GM12892 (cell line): ENCODE data around the gene WNT2.

Experiments
- POLR2A ChIP-seq: IDR thresholded peaks from 2 replicates; pipeline ENCODE4 v1.6.1; 2011; ENCODE audit warnings: low read depth, low read length, control low read depth
- POLR2AphosphoS5 ChIP-seq: IDR thresholded peaks from 2 replicates; pipeline ENCODE4 v1.6.1; 2011; ENCODE audit warnings: low read depth, low read length, control low read depth
- TAF1 ChIP-seq: IDR thresholded peaks from 2 replicates; pipeline ENCODE4 v1.6.1; 2011; ENCODE audit warnings: low read depth, mild to moderate bottlenecking, control low read depth, low read length, borderline replicate concordance

DNA sequence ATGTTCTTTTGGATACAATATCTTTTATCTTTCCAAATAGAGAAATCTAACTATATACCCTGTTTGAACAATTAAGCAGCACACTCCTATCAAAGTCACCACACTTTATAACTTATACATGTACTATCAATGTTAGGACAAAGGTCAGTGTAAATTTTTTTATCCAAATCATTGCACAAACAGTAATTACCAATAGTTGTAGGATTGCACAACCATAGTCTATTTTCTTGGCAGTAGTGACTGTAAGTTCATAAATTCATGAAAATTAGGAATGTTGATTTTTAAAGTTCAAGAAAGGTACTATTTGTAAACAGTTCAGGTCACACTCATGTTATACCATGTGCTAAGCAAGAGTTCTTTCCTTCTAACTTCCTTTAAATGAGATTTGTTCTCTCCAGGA lies 9.3 kb downstream of the WNT2 start:
- TF ChIP-seq POLR2A (no peak), POLR2AphosphoS5 (no peak), TAF1 (no peak)
